Lower lobe of right lung (tissue), 2 donors: Measurements from ENCODE around the gene MSL3B.

Experiments used
- ATAC-seq, 2 donors: fragments of 200-7000 bp; cut with Tn5 transposase; one replicate each; pipeline ENCODE4 v1.9.1; 2020 to 2022; ENCODE audit warnings: mild to moderate bottlenecking in 2 of 2, moderate library complexity in 2 of 2
- DNase-seq: peaks from one replicate; pipeline ENCODE4 v3.0.0-alpha.2; 2020
- H3K27ac ChIP-seq: fragments of 200-600 bp; one replicate; pipeline ENCODE4 v1.8.0; 2022
- H3K27me3 ChIP-seq: fragments of 200-600 bp; one replicate; pipeline ENCODE4 v1.8.0; 2022; ENCODE audit warnings: low read depth
- H3K36me3 ChIP-seq: fragments of 200-600 bp; one replicate; pipeline ENCODE4 v1.8.0; 2022; ENCODE audit warnings: mild to moderate bottlenecking
- H3K4me1 ChIP-seq: fragments of 200-600 bp; one replicate; pipeline ENCODE4 v1.8.0; 2022
- H3K4me3 ChIP-seq: fragments of 200-600 bp; one replicate; pipeline ENCODE4 v1.8.0; 2022; ENCODE audit warnings: mild to moderate bottlenecking
- H3K9me3 ChIP-seq: fragments of 200-600 bp; one replicate; pipeline ENCODE4 v1.8.0; 2022
- CTCF ChIP-seq: fragments of 200-600 bp; IDR thresholded peaks from one replicate; pipeline ENCODE4 v1.8.0; 2022; ENCODE audit warnings: antibody characterized with exemption, mild to moderate bottlenecking
- intact Hi-C: fragments of 100-400 bp; cut with DNase I; formaldehyde crosslinking; loops from one replicate; pipeline ENCODE4 v1.11.0; 2022
- donor health status: DM: no; HTN: yes; CAD: no; lungs with severe emphysema.

The MSL3B gene

GRCh38 chr2:233832869-233833311, 35.3 kb downstream of the MSL3B start:
- no peak for DNase-seq
- Histone ChIP-seq H3K9me3 (no peaks in the 10 kb centered on the region), H3K27me3 (no peaks in the 10 kb centered on the region), H3K4me1 (no peaks in the 10 kb centered on the region), H3K4me3 (no peak overlapping the region), H3K36me3 (no peaks in the 10 kb centered on the region), H3K27ac (no peak overlapping the region)
- TF ChIP-seq CTCF: no peak
- no peak for ATAC-seq
- intact Hi-C loops: no loop called here

- ATAC-seq: no peak
- H3K9me3 ChIP-seq: no peaks in the 10 kb centered on the region
- H3K36me3 ChIP-seq: no peaks in the 10 kb centered on the region
- DNase-seq: no peak
- no peak overlapping the region for H3K4me3 ChIP-seq
- H3K27ac ChIP-seq: no peak overlapping the region
- intact Hi-C loops: no loop called here
- TF ChIP-seq CTCF: no peak
- H3K27me3 ChIP-seq: no peaks in the 10 kb centered on the region
- H3K4me1 ChIP-seq: no peaks in the 10 kb centered on the region
These were observed 35.8 kb downstream of the MSL3B start for GRCh38 chr2:233832414-233832813.

- ATAC-seq (no peak), DNase-seq (no peak)
- no peaks in the 10 kb centered on the region for H3K36me3 ChIP-seq
- no peaks in the 10 kb centered on the region for H3K9me3 ChIP-seq
- intact Hi-C loops: no loop called here
- H3K27me3 ChIP-seq: no peaks in the 10 kb centered on the region
- no peak for TF ChIP-seq CTCF
- no peak overlapping the region for H3K27ac ChIP-seq
- no peaks in the 10 kb centered on the region for H3K4me1 ChIP-seq
- no peak overlapping the region for H3K4me3 ChIP-seq
These were observed 36.3 kb downstream of the MSL3B start for GRCh38 chr2:233831861-233832260.

DNA sequence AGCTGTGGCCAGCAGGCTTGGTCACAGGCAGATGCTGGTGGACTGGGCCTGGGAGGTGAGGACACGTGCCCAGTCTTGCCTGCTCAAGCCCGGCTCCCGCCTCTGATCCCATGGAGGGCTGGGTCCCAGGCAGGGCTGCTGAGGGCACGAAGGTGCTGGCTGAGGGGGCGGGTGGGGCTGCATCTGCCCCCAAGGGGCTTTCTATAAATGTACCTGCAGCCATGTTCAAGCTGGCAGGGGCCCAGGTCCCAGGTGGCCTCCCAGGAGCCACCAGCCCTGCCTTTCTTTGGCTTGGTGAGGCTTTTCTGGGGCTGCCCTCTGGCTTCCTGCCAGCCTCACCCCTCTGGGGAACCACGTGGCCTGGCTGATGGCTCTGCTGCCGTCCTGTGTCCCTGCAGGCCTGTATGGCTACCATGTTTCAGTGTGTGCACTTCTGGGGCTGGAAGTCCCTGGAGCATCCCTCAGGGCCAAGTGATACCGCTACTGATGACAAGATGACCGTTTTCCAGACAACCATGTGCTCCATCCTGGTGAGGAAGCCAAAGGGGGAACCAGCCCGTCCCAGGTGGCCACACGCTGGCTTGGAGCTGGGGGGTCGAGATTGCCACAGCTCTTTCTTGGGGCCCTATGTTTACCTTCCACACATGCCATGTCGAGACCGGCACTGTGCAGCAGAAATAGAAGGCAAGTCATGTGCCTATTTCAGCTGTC, 37.0 kb downstream of the MSL3B start:
- Histone ChIP-seq H3K36me3 (no peaks in the 10 kb centered on the region), H3K9me3 (no peaks in the 10 kb centered on the region), H3K4me1 (no peaks in the 10 kb centered on the region), H3K27ac (no peak overlapping the region), H3K27me3 (no peaks in the 10 kb centered on the region), H3K4me3 (no peak overlapping the region)
- DNase-seq: no peak
- intact Hi-C loops: no loop called here
- no peak for ATAC-seq
- TF ChIP-seq CTCF: no peak

GRCh38 chr2:233830111-233830802, 37.9 kb downstream of the MSL3B start:
- no peaks in the 10 kb centered on the region for H3K9me3 ChIP-seq
- no peak overlapping the region for H3K27ac ChIP-seq
- H3K4me1 ChIP-seq: no peaks in the 10 kb centered on the region
- DNase-seq: no peak
- no peak for TF ChIP-seq CTCF
- H3K36me3 ChIP-seq: no peaks in the 10 kb centered on the region
- no peak for ATAC-seq
- no peak overlapping the region for H3K4me3 ChIP-seq
- H3K27me3 ChIP-seq: no peaks in the 10 kb centered on the region
- intact Hi-C loops: no loop called here
